Stimulated activated naive CD4-positive, alpha-beta T cell treated with Interleukin-2 at 50 U/mL for 16 hours (primary cell): ENCODE results near the gene SKOR1.

Source experiments
- DNase-seq: peaks from one replicate; lab custom pipeline; 2025; lab: John Stamatoyannopoulos, UW

SKOR1 gene

GRCh38 chr15:67824976-67825880 lies at the start of gene SKOR1:
TSS of gene SKOR1 (plus strand) at chr15:67825509. CDS start at chr15:67825603, 94 bp downstream.
- DNase-seq, result no peak

GRCh38 chr15:67775998-67776397 lies 49.3 kb upstream of the SKOR1 start:
- DNase-seq, result no peak

GRCh38 chr15:67776600-67776999 lies 48.7 kb upstream of the SKOR1 start:
- DNase-seq, result no peak

GRCh38 chr15:67777071-67777470 lies 48.2 kb upstream of the SKOR1 start:
- no peak for DNase-seq

- no peak for DNase-seq
These were observed 47.5 kb upstream of the SKOR1 start for GRCh38 chr15:67777773-67778172.

GRCh38 chr15:67778968-67779548 lies 46.3 kb upstream of the SKOR1 start:
- DNase-seq, result no peak

GRCh38 chr15:67779549-67780111 lies 45.7 kb upstream of the SKOR1 start:
- no peak for DNase-seq

GRCh38 chr15:67781061-67781460 lies 44.2 kb upstream of the SKOR1 start:
- DNase-seq, result no peak

- DNase-seq, result no peak
These were observed 43.2 kb upstream of the SKOR1 start for GRCh38 chr15:67781907-67782690.

GRCh38 chr15:67782691-67782991 lies 42.7 kb upstream of the SKOR1 start:
- no peak for DNase-seq

GRCh38 chr15:67783303-67783702 lies 42.0 kb upstream of the SKOR1 start:
- DNase-seq, result peak; percentile 4

GRCh38 chr15:67784090-67784781 lies 41.1 kb upstream of the SKOR1 start:
- DNase-seq, result no peak

- no peak for DNase-seq
These were observed 40.4 kb upstream of the SKOR1 start for GRCh38 chr15:67784856-67785430.

- no peak for DNase-seq
These were observed 39.9 kb upstream of the SKOR1 start for GRCh38 chr15:67785431-67785830.

GRCh38 chr15:67786646-67787045 lies 38.7 kb upstream of the SKOR1 start:
- DNase-seq, result no peak

GRCh38 chr15:67788986-67789385 lies 36.3 kb upstream of the SKOR1 start:
- DNase-seq, result no peak

GRCh38 chr15:67790610-67791319 lies 34.5 kb upstream of the SKOR1 start:
- DNase-seq, result no peak

- DNase-seq, result no peak
These were observed 32.9 kb upstream of the SKOR1 start for GRCh38 chr15:67792250-67792942.

- peak; percentile 20 for DNase-seq
These were observed 30.3 kb upstream of the SKOR1 start for GRCh38 chr15:67794832-67795574.
